Measurements from ENCODE around the gene JMJD1C. TPM values are rescaled to one million over a fixed set of nuclear protein-coding genes. Genes with fewer than 3 reads are reported as not detected.

The JMJD1C gene
- total RNA-seq, 6 experiments from 2014 or later: 29.6 to 53.3 (median 38.2) TPM

- H3K27ac ChIP-seq: no peak overlapping the region
- TF ChIP-seq, protein P1, sequence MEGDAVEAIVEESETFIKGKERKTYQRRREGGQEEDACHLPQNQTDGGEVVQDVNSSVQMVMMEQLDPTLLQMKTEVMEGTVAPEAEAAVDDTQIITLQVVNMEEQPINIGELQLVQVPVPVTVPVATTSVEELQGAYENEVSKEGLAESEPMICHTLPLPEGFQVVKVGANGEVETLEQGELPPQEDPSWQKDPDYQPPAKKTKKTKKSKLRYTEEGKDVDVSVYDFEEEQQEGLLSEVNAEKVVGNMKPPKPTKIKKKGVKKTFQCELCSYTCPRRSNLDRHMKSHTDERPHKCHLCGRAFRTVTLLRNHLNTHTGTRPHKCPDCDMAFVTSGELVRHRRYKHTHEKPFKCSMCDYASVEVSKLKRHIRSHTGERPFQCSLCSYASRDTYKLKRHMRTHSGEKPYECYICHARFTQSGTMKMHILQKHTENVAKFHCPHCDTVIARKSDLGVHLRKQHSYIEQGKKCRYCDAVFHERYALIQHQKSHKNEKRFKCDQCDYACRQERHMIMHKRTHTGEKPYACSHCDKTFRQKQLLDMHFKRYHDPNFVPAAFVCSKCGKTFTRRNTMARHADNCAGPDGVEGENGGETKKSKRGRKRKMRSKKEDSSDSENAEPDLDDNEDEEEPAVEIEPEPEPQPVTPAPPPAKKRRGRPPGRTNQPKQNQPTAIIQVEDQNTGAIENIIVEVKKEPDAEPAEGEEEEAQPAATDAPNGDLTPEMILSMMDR (IDR thresholded peaks at IDR 0.05): no peak
- no peak for TF ChIP-seq POLR2A (IDR thresholded peaks at IDR 0.05)
- H3K4me1 ChIP-seq: peaks cover 0 to 11% (median 4%) of the 10 kb centered on the region in 4 donors
- no peaks in the 10 kb centered on the region for H3K9me3 ChIP-seq
- intact Hi-C loops (cut with DNase I): no loop called here
- DNase-seq (no peak), ATAC-seq (no peak)
- no peaks in the 10 kb centered on the region for H3K36me3 ChIP-seq
- WGBS (ENCODE audit: insufficient coverage, low coverage, low lambda C conversion rate, missing lambda C conversion rate): 84% methylated on average over 1 of the region's 1 CpG
- H3K4me3 ChIP-seq: no peak overlapping the region
- no peaks in the 10 kb centered on the region for H3K27me3 ChIP-seq
These were observed 55.1 kb downstream of the JMJD1C start for GRCh38 chr10:63410633-63411032.

- no peak for ATAC-seq
- no peaks in the 10 kb centered on the region for H3K9me3 ChIP-seq
- H3K4me1 ChIP-seq: peaks cover 0 to 11% (median 4%) of the 10 kb centered on the region in 4 donors
- H3K27me3 ChIP-seq: no peaks in the 10 kb centered on the region
- TF ChIP-seq POLR2A (IDR thresholded peaks at IDR 0.05): no peak
- TF ChIP-seq, protein P1 (IDR thresholded peaks at IDR 0.05): no peak
- no peak for DNase-seq
- 90% methylated on average over 2 of the region's 2 CpGs for WGBS (ENCODE audit: insufficient coverage, low coverage, low lambda C conversion rate, missing lambda C conversion rate)
- no peak overlapping the region for H3K27ac ChIP-seq
- H3K4me3 ChIP-seq: no peak overlapping the region
- intact Hi-C loops (cut with DNase I): no loop called here
- H3K36me3 ChIP-seq: no peaks in the 10 kb centered on the region
These were observed 56.2 kb downstream of the JMJD1C start for GRCh38 chr10:63409465-63410027.

- Histone ChIP-seq H3K4me1 (peaks cover 0 to 11% (median 4%) of the 10 kb centered on the region in 4 donors), H3K4me3 (no peak overlapping the region), H3K9me3 (no peaks in the 10 kb centered on the region), H3K27me3 (no peaks in the 10 kb centered on the region), H3K27ac (no peak overlapping the region), H3K36me3 (no peaks in the 10 kb centered on the region)
- DNase-seq (no peak), ATAC-seq (no peak)
- intact Hi-C loops (cut with DNase I): no loop called here
- 100% methylated on average over 1 of the region's 1 CpG for WGBS (ENCODE audit: insufficient coverage, low coverage, low lambda C conversion rate, missing lambda C conversion rate)
- TF ChIP-seq, protein P1 (IDR thresholded peaks at IDR 0.05): no peak
- no peak for TF ChIP-seq POLR2A (IDR thresholded peaks at IDR 0.05)
These were observed 58.6 kb downstream of the JMJD1C start for GRCh38 chr10:63407136-63407662.

GRCh38 chr10:63396133-63396761 is 69.5 kb downstream of the JMJD1C start:
- peak in 2 of 4 donors; percentile 36 to 45 for ATAC-seq

More at GRCh38 chr10:63396133-63396761, 69.5 kb downstream of the JMJD1C start:
- intact Hi-C loops (cut with DNase I): no loop called here
- Histone ChIP-seq H3K4me1 (no peaks in the 10 kb centered on the region), H3K4me3 (no peak overlapping the region), H3K36me3 (no peaks in the 10 kb centered on the region), H3K9me3 (no peaks in the 10 kb centered on the region), H3K27me3 (no peaks in the 10 kb centered on the region), H3K27ac (no peak overlapping the region)
- DNase-seq: no peak
- 63% methylated on average over 7 of the region's 7 CpGs for WGBS (ENCODE audit: insufficient coverage, low coverage, low lambda C conversion rate, missing lambda C conversion rate)
- no peak for TF ChIP-seq POLR2A (IDR thresholded peaks at IDR 0.05)
- TF ChIP-seq, protein P1 (IDR thresholded peaks at IDR 0.05): no peak
